Nephron progenitor cell (in vitro differentiated cells): Measurements from ENCODE around the gene PLXNA2.

Source experiments
- DNase-seq: peaks from one replicate; pipeline ENCODE4 v3.0.0; 2021
- H3K27ac Mint-ChIP-seq: 2 replicates; pipeline ENCODE4 v1.8.0; 2021; ENCODE audit warnings: mild to moderate bottlenecking, moderate library complexity, mixed read lengths
- H3K27me3 Mint-ChIP-seq: 2 replicates; pipeline ENCODE4 v1.8.0; 2021; ENCODE audit warnings: mild to moderate bottlenecking, low read depth, mixed read lengths; ENCODE audit not compliant: poor library complexity
- H3K36me3 Mint-ChIP-seq: 2 replicates; pipeline ENCODE4 v1.8.0; 2021; ENCODE audit warnings: low read depth, mixed read lengths
- H3K4me1 Mint-ChIP-seq: 2 replicates; pipeline ENCODE4 v1.8.0; 2021; ENCODE audit warnings: mixed read lengths
- H3K4me3 Mint-ChIP-seq: 2 replicates; pipeline ENCODE4 v1.8.0; 2021; ENCODE audit warnings: mild to moderate bottlenecking, moderate library complexity, mixed read lengths
- H3K9me3 Mint-ChIP-seq: 2 replicates; pipeline ENCODE4 v1.8.0; 2021; ENCODE audit warnings: mild to moderate bottlenecking, moderate library complexity, mixed read lengths
- CTCF ChIP-seq: fragments of 200-600 bp; sonication (generic); IDR thresholded peaks from 2 replicates; pipeline ENCODE4 v1.5.0; 2021; ENCODE audit warnings: antibody characterized with exemption

PLXNA2 gene

GRCh38 chr1:208211921-208212843 is 32.0 kb downstream of the PLXNA2 start:
- no peak for DNase-seq
- peaks cover 42% of the 10 kb centered on the region for H3K4me1 Mint-ChIP-seq
- no peak overlapping the region for H3K4me3 Mint-ChIP-seq
- no peak overlapping the region for H3K27ac Mint-ChIP-seq
- H3K9me3 Mint-ChIP-seq: no peaks in the 10 kb centered on the region
- peaks cover 98% of the 10 kb centered on the region for H3K36me3 Mint-ChIP-seq
- TF ChIP-seq CTCF: no peak
- H3K27me3 Mint-ChIP-seq: peaks cover 4% of the 10 kb centered on the region

GRCh38 chr1:208209896-208210589 is 34.1 kb downstream of the PLXNA2 start:
- H3K4me1 Mint-ChIP-seq: peaks cover 32% of the 10 kb centered on the region
- no peak overlapping the region for H3K4me3 Mint-ChIP-seq
- H3K27me3 Mint-ChIP-seq: peaks cover 4% of the 10 kb centered on the region
- DNase-seq: no peak
- TF ChIP-seq CTCF: no peak
- H3K27ac Mint-ChIP-seq: no peak overlapping the region
- H3K36me3 Mint-ChIP-seq: peaks cover 79% of the 10 kb centered on the region
- H3K9me3 Mint-ChIP-seq: no peaks in the 10 kb centered on the region

GRCh38 chr1:208209286-208209685 is 34.9 kb downstream of the PLXNA2 start:
- Mint-ChIP-seq H3K27ac (no peak overlapping the region), H3K4me1 (peaks cover 25% of the 10 kb centered on the region), H3K36me3 (peaks cover 71% of the 10 kb centered on the region), H3K9me3 (no peaks in the 10 kb centered on the region), H3K4me3 (no peak overlapping the region), H3K27me3 (peaks cover 4% of the 10 kb centered on the region)
- DNase-seq: no peak
- TF ChIP-seq CTCF: no peak

- Mint-ChIP-seq H3K27me3 (peaks cover 4% of the 10 kb centered on the region), H3K9me3 (no peaks in the 10 kb centered on the region), H3K4me1 (peaks cover 19% of the 10 kb centered on the region), H3K36me3 (peaks cover 64% of the 10 kb centered on the region), H3K27ac (peak overlapping the region; percentile 54), H3K4me3 (no peak overlapping the region)
- TF ChIP-seq CTCF: no peak
- no peak for DNase-seq
Measured at GRCh38 chr1:208208132-208208487, 36.1 kb downstream of the PLXNA2 start.

- no peak for DNase-seq
- Mint-ChIP-seq H3K4me3 (no peak overlapping the region), H3K36me3 (peaks cover 59% of the 10 kb centered on the region), H3K4me1 (peaks cover 22% of the 10 kb centered on the region), H3K27me3 (peaks cover 10% of the 10 kb centered on the region), H3K9me3 (no peaks in the 10 kb centered on the region), H3K27ac (no peak overlapping the region)
- TF ChIP-seq CTCF: no peak
Measured at GRCh38 chr1:208207388-208208131, 36.6 kb downstream of the PLXNA2 start.
